Stimulated activated effector memory CD8-positive, alpha-beta T cell treated with anti-CD3 and anti-CD28 coated beads, Interleukin-12 subunit alpha, Interleukin-12 subunit beta, amount 100 ng/mL, for 72 hours (primary cell): ENCODE data around the gene CDKN2AIP.

Experiments used
- ATAC-seq: fragments of 150-1000 bp; cut with Tn5 transposase; 2 replicates; pipeline ENCODE4 v1.10.0; 2021
- DNase-seq, 2 donors: peaks; one replicate each; pipeline ENCODE4 v3.0.0; 2021 to 2022; ENCODE audit warnings: low spot score in 2 of 2
- H3K27ac Mint-ChIP-seq: one replicate; pipeline ENCODE4 v1.8.0; 2022; ENCODE audit warnings: mild to moderate bottlenecking, mixed read lengths
- H3K36me3 Mint-ChIP-seq: one replicate; pipeline ENCODE4 v1.8.0; 2022; ENCODE audit warnings: mild to moderate bottlenecking, mixed read lengths
- H3K4me1 Mint-ChIP-seq: one replicate; pipeline ENCODE4 v1.8.0; 2022; ENCODE audit warnings: mixed read lengths
- H3K4me3 Mint-ChIP-seq: one replicate; pipeline ENCODE4 v1.8.0; 2022; ENCODE audit warnings: mild to moderate bottlenecking, mixed read lengths
- H3K9me3 Mint-ChIP-seq: one replicate; pipeline ENCODE4 v1.8.0; 2022; ENCODE audit warnings: mixed read lengths

Gene CDKN2AIP, protein sequence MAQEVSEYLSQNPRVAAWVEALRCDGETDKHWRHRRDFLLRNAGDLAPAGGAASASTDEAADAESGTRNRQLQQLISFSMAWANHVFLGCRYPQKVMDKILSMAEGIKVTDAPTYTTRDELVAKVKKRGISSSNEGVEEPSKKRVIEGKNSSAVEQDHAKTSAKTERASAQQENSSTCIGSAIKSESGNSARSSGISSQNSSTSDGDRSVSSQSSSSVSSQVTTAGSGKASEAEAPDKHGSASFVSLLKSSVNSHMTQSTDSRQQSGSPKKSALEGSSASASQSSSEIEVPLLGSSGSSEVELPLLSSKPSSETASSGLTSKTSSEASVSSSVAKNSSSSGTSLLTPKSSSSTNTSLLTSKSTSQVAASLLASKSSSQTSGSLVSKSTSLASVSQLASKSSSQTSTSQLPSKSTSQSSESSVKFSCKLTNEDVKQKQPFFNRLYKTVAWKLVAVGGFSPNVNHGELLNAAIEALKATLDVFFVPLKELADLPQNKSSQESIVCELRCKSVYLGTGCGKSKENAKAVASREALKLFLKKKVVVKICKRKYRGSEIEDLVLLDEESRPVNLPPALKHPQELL

DNA sequence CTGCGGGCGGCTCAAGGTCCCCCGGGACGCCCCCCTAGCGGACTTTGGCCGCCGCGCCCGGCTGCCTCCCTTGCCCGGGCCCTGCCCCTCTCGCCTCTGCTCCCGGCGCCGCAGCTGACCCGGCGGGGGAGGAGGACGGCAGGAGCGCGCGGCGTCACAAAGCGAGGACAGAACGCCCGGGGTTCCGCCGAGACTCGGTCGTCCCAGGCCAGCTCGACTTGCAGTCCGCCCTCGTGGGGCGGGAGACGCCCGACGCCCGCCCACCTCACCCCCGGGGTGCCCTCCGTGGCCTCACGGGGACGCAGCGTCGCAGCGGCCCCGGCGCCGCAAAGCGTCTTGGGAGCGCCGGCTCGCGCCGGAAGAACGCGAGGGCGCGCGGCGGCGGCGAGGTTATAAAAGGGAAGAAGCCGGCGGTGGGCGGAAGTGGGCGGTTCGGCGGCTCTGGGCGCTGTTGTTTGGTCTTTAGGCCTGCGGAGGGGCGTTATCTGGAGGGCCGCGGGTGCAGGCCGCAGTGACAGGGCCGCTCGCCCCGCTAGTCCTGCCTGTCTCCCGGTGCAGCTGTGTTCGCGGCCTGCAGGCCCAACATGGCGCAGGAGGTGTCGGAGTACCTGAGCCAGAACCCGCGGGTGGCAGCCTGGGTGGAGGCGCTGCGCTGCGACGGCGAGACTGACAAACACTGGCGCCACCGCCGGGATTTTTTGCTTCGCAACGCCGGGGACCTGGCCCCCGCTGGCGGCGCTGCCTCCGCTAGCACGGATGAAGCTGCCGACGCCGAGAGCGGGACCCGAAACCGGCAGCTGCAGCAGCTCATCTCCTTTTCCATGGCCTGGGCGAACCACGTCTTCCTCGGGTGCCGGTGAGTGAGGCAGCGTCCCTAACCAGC lies at the start of gene CDKN2AIP:
TSS of gene CDKN2AIP (plus strand) at position 423 of the 883 bp plus-strand sequence. CDS start at position 585, 162 bp downstream.
- H3K36me3 Mint-ChIP-seq: peaks cover 53% of the 10 kb centered on the region
- no peaks in the 10 kb centered on the region for H3K9me3 Mint-ChIP-seq
- peak within 1 kb of the TSS; percentile 96 for H3K27ac Mint-ChIP-seq
- H3K4me3 Mint-ChIP-seq: peak within 1 kb of the TSS; percentile 94
- H3K4me1 Mint-ChIP-seq: peaks cover 25% of the 10 kb centered on the region
- peak; percentile 90 to 95 for DNase-seq
- peak; percentile 93 for ATAC-seq

DNA sequence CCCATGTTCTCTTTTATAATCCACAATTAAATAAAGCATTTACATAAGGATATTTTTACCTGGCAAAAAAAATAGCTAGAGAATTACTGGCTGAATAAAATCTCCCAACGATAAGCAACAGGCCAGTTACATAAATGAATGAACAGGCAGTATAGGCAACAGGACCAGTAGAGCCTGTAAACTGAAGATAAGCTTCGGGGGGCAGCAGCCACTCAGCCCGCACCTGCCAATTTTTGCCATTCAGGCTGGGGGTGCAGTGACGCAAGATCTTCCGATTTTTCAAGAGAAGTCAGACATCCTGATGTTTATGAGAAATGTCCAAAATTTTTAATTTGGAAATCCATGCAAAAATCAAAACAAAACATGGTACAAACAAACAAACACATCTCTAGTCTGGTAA lies 49.0 kb upstream of the CDKN2AIP start:
- peaks cover 4% of the 10 kb centered on the region for H3K36me3 Mint-ChIP-seq
- peaks cover 29% of the 10 kb centered on the region for H3K4me1 Mint-ChIP-seq
- no peaks in the 10 kb centered on the region for H3K9me3 Mint-ChIP-seq
- no peak for DNase-seq
- H3K4me3 Mint-ChIP-seq: no peak overlapping the region
- H3K27ac Mint-ChIP-seq: no peak overlapping the region
- no peak for ATAC-seq

GRCh38 chr4:183396227-183396637 lies 48.2 kb upstream of the CDKN2AIP start:
- no peak overlapping the region for H3K27ac Mint-ChIP-seq
- no peaks in the 10 kb centered on the region for H3K9me3 Mint-ChIP-seq
- ATAC-seq: peak; percentile 79
- no peak for DNase-seq
- peaks cover 29% of the 10 kb centered on the region for H3K4me1 Mint-ChIP-seq
- peaks cover 4% of the 10 kb centered on the region for H3K36me3 Mint-ChIP-seq
- H3K4me3 Mint-ChIP-seq: no peak overlapping the region

GRCh38 chr4:183397741-183398297 lies 46.6 kb upstream of the CDKN2AIP start:
- ATAC-seq (no peak), DNase-seq (no peak)
- H3K36me3 Mint-ChIP-seq: peaks cover 4% of the 10 kb centered on the region
- H3K27ac Mint-ChIP-seq: peak overlapping the region; percentile 82
- H3K4me1 Mint-ChIP-seq: peaks cover 33% of the 10 kb centered on the region
- H3K4me3 Mint-ChIP-seq: peak overlapping the region; percentile 79
- H3K9me3 Mint-ChIP-seq: no peaks in the 10 kb centered on the region

- Mint-ChIP-seq H3K36me3 (peaks cover 4% of the 10 kb centered on the region), H3K4me1 (peaks cover 33% of the 10 kb centered on the region), H3K27ac (peak overlapping the region; percentile 83), H3K4me3 (peak overlapping the region; percentile 79), H3K9me3 (no peaks in the 10 kb centered on the region)
- ATAC-seq: peak; percentile 88
- peak; percentile 56 to 79 for DNase-seq
Measured at GRCh38 chr4:183398298-183399125, 45.9 kb upstream of the CDKN2AIP start.

GRCh38 chr4:183399126-183399522 lies 45.3 kb upstream of the CDKN2AIP start:
- H3K27ac Mint-ChIP-seq: no peak overlapping the region
- peaks cover 4% of the 10 kb centered on the region for H3K36me3 Mint-ChIP-seq
- no peaks in the 10 kb centered on the region for H3K9me3 Mint-ChIP-seq
- H3K4me1 Mint-ChIP-seq: peaks cover 33% of the 10 kb centered on the region
- ATAC-seq (no peak), DNase-seq (no peak)
- peak overlapping the region; percentile 79 for H3K4me3 Mint-ChIP-seq

DNA sequence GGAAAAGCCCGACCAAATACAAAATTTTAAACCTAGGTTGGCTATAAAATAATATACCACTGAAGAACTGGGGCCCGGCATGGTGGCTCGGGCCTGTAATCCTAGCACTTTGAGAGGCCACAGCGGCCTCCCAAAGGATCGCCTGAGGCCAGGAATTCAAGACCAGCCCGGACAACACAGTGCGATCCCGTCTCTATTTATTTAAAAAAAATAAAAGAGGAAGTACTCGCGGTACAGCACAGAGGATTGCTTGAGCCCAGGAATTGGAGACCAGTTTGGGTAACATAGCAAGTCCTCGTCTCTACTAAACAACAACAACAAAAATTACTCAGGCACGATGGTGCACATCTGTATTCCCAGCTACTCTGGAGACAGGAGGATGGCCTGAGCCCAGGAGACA lies 44.8 kb upstream of the CDKN2AIP start:
- Mint-ChIP-seq H3K27ac (no peak overlapping the region), H3K9me3 (no peaks in the 10 kb centered on the region), H3K4me3 (no peak overlapping the region), H3K4me1 (peaks cover 33% of the 10 kb centered on the region), H3K36me3 (peaks cover 4% of the 10 kb centered on the region)
- ATAC-seq (no peak), DNase-seq (no peak)

- Mint-ChIP-seq H3K9me3 (no peaks in the 10 kb centered on the region), H3K36me3 (peaks cover 4% of the 10 kb centered on the region), H3K4me3 (no peak overlapping the region), H3K4me1 (peaks cover 33% of the 10 kb centered on the region), H3K27ac (no peak overlapping the region)
- no peak for DNase-seq
- no peak for ATAC-seq
Measured at GRCh38 chr4:183400035-183400434, 44.4 kb upstream of the CDKN2AIP start.

DNA sequence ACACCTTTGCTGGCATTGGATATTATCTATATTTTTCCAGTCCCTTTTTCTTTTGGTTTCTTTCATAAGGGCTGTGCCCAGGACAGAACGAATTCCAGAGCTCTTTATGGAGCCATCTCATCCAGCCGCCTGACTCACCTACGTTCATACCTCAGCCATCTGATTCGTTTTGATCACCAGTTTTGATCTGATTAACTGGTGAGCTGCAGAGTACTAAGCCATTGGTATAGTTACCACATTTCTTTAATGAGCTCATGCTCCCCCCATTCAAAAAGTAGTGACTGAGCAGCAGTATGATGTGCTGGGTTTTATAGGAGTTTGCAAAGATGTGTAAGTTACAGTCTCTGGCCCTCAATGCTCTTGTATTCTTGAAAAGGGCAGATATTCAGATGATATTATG lies 43.0 kb upstream of the CDKN2AIP start:
- Mint-ChIP-seq H3K9me3 (no peaks in the 10 kb centered on the region), H3K36me3 (peaks cover 4% of the 10 kb centered on the region), H3K4me3 (no peak overlapping the region), H3K4me1 (peaks cover 30% of the 10 kb centered on the region), H3K27ac (no peak overlapping the region)
- ATAC-seq (no peak), DNase-seq (no peak)

GRCh38 chr4:183402771-183403170 lies 41.7 kb upstream of the CDKN2AIP start:
- no peak for ATAC-seq
- peaks cover 26% of the 10 kb centered on the region for H3K4me1 Mint-ChIP-seq
- peaks cover 8% of the 10 kb centered on the region for H3K36me3 Mint-ChIP-seq
- no peaks in the 10 kb centered on the region for H3K9me3 Mint-ChIP-seq
- no peak overlapping the region for H3K4me3 Mint-ChIP-seq
- H3K27ac Mint-ChIP-seq: no peak overlapping the region
- DNase-seq: no peak

GRCh38 chr4:183403486-183403885 lies 41.0 kb upstream of the CDKN2AIP start:
- peaks cover 24% of the 10 kb centered on the region for H3K4me1 Mint-ChIP-seq
- H3K4me3 Mint-ChIP-seq: no peak overlapping the region
- peaks cover 9% of the 10 kb centered on the region for H3K36me3 Mint-ChIP-seq
- no peak for DNase-seq
- H3K9me3 Mint-ChIP-seq: no peaks in the 10 kb centered on the region
- ATAC-seq: no peak
- no peak overlapping the region for H3K27ac Mint-ChIP-seq

- H3K9me3 Mint-ChIP-seq: no peaks in the 10 kb centered on the region
- H3K36me3 Mint-ChIP-seq: peaks cover 9% of the 10 kb centered on the region
- H3K4me1 Mint-ChIP-seq: peaks cover 19% of the 10 kb centered on the region
- DNase-seq (no peak), ATAC-seq (no peak)
- no peak overlapping the region for H3K27ac Mint-ChIP-seq
- no peak overlapping the region for H3K4me3 Mint-ChIP-seq
Measured at GRCh38 chr4:183403961-183404360, 40.5 kb upstream of the CDKN2AIP start.

- no peak overlapping the region for H3K4me3 Mint-ChIP-seq
- ATAC-seq: no peak
- no peak for DNase-seq
- H3K4me1 Mint-ChIP-seq: peaks cover 15% of the 10 kb centered on the region
- H3K36me3 Mint-ChIP-seq: peaks cover 9% of the 10 kb centered on the region
- no peak overlapping the region for H3K27ac Mint-ChIP-seq
- H3K9me3 Mint-ChIP-seq: no peaks in the 10 kb centered on the region
Measured at GRCh38 chr4:183405303-183405702, 39.1 kb upstream of the CDKN2AIP start.

- H3K27ac Mint-ChIP-seq: peak overlapping the region; percentile 96
- DNase-seq (peak; percentile 98 to 99), ATAC-seq (peak; percentile 95)
- no peaks in the 10 kb centered on the region for H3K9me3 Mint-ChIP-seq
- peaks cover 9% of the 10 kb centered on the region for H3K36me3 Mint-ChIP-seq
- H3K4me1 Mint-ChIP-seq: peaks cover 15% of the 10 kb centered on the region
- H3K4me3 Mint-ChIP-seq: peak overlapping the region; percentile 89
Measured at GRCh38 chr4:183407128-183407585, 37.3 kb upstream of the CDKN2AIP start.
